HG02973 (cell line): ENCODE measurements around the gene TSTD1.
"Not testable (repeated sequence)": the region's sequence is repeated elsewhere in the genome, so short reads cannot be mapped to it uniquely, and the experiment has no call there.

Experiments
- ATAC-seq: cut with Tn5 transposase; IDR thresholded peaks from one replicate; pipeline ENCODE4 v1.9.1; 2021; ENCODE audit warnings: moderate library complexity; ENCODE audit not compliant: unreplicated experiment

The TSTD1 gene

DNA sequence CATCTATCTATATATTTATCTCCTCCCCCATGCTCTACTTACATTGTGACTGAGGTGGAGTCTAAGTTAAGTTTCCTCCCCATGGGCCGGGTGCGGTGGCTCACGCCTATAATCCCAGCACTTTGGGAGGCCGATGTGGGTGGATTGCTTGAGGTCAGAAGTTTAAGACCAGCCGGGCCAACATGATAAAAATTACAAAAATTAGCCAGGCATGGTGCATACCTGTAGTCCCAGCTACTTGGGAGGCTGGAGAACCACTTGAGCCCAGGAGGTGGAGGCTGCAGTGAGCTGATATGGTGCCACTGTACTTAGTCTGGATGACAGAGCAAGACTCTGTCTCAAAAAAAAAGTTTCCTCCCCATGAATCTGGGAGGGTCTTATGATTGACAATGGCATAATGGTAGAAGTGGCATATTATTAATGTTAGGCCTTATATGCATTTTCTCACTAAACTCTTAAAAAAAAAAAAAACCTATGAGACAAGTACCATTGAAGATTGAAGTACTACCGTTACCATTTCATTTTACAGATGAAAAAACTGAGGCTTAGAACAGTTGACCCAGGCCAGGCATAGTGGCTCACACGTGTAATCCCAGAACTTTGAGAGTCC lies 29.1 kb downstream of the TSTD1 start:
- ATAC-seq, result no peak

DNA sequence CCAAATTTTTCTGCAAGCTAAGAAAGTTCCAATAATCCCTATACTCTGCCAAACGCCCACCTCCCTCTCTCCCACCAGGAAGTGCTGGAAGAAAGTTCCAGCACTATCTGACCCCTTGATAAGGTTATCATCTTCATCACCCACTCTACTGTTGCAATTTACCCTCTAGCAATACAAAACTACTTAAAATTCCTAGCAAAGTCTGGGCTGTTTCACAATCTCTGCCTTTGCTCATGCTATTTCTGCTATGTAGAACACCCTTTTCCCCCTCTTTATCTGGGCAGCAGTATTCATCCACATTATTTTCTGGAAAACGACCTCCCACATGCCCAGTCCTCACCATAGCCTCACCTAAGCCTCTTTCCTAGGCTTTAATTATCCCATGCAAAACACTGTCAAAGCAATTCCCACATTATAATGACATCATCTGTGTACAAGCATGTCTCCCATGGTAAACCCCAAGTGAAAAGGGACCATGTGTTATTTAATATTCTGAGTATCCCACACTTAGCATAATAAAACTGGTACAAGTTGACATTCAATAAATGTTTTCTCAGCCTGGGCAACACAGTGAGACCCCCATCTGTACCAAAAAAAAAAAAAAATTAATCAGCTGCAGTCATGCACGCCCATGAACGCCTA lies 29.8 kb downstream of the TSTD1 start:
- no peak for ATAC-seq

DNA sequence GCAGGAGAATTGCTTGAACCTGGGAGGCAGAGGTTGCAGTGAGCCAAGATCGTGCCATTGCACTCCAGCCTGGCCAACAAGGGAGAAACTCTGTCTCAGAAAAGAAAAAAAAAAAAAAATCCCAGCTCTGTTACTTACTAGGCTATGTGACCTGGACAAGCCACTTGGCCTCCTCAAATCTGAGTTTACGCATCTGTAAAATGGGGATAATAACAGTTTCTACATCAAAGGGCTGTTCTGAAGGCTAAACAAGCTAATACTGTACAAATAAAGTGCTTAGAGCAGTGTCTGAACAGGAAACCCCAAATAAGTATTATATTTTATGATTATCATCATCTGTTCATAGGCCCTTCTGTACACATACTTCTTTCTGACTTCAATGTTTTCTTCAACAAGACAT lies 31.4 kb downstream of the TSTD1 start:
- ATAC-seq, result no peak

DNA sequence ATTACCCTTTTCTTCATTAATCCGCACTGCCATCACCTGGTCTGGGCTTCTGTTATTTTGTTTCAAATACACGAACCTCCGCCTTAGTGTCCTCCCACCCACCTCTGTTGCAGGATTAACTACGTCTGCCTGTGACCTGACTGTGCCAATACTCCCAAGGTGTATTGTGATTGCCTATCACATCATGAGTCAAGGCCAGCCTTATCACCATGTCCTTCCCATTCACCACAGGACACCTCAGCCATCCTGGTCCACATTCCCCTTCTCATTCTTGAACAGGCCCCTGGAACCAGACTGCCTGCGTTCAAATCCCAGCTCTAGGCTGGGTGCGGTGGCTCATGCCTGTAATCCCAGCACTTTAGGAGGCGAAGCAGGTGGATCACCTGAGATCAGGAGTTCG lies 32.2 kb downstream of the TSTD1 start:
- no peak for ATAC-seq

DNA sequence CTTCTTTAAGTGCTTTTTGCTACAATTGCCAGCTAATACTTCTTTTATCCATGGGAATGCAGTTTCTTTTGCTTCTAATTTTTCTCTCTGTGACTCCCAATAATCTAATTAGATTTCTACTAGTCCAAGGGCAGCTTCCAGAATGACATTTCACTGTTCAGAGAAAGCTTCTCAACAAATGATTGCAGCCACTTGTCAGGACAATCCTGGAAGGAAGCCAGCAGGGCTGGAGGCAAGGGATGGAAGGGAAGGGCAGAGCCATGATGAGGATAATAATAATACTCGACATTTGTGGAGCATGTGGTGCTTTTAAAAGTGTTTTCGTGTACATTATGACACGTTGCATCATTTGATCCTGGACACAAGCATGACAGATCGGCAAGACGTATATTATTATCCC lies 37.2 kb downstream of the TSTD1 start:
- no peak for ATAC-seq

DNA sequence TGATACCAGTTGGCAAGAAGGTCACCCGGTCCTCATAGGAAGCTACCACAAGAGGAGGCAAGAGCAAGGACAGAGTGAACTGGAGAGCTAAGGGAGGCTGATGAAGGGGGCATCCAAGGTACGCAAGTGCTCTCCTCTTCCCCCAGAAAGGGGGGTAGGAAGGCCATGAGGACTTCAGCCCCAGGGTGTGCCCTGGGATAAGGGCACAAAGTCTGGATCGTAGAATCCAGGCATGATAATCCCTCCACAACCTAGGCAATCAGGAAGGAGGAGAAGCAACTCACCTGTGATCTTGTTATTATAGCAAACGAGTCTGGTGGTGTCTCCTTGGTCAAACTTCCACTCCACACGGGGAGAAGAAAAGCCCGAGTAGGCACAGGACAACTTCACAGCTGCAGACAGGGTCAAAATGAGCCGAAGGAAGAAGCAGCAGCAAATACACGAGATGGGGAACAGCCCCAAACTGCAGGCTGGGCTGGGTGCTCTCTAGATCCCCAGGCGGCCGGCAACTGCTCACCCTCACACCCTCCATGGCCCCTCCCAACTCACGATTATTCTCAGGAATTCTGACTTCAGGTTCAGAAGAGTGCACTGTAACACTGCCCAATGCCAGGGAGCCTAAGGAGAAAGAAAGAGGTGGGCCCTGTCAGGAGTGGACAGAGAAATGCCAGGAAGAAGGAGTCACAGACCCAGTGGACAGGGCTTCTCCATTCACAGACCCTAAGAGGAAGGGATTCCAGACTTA lies 37.9 kb downstream of the TSTD1 start:
- ATAC-seq, result no peak

DNA sequence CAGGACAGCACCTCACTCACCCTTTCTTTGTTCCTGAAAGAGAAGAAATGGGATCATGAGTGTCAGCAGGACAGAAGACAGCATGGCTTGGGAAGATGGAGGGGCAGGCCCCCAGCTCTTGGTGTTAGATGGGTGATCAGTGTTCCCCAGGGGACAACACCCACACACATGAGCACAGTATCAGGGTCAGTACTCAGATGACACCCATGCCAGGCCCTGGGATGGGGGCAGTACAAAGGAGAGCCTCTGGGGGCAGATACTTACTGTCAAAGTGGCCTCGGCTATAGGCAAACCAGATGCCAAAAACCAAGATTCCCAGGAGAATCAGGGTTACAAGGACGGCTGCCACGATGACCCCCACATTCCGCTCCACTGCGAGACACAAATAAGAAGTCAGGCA lies 39.4 kb downstream of the TSTD1 start:
- no peak for ATAC-seq

DNA sequence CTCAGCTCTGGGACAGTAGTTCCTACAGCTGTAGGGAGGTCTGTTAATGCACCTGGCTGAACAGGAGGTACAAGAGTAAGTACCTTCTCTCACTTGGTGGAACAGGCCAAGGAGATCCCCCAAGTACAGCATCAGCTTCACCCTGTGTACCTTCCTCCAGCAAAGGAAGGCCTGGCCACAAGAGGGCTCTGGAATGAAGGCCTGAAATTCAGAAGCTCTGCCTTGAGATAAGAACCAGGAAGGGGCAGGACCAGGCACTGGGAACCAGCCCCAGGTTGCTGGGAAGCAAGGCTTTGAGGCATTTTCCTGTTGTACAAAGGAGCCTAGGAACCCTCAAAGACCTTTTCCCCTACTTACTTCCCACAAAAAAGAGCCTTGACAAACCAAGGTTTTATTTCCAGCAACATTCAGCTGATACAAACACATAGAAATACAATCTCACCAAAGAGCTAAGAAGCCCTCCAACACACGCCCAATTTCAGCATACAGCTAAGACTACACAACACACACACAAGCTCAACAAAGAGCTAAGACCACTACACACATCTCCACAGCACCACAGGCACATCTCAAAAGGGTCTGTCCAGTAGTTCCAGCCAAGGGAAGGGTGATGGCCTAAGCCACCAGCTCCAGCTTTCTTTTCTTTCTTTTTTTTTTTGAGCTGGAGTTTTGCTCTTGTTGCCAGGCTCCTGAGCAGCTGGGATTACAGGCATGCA lies 41.3 kb downstream of the TSTD1 start:
- no peak for ATAC-seq

DNA sequence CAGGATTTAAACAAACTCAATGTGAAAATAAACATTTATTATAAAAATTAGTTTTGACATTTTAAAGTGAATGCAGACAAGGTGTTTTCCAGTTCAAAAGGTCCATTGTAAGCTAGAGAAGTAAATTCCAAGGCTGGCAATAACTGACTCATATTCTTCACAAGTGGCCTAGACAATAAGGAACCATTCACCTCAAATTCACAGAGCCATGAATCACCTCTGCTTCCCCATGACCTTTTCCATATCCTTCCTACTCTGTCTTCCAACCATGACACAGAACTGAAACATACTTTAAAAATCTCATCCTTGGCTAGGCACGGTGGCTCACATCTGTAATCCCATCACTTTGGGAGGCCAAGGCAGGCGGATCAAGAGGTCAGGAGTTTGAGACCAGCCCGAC lies 42.6 kb downstream of the TSTD1 start:
- ATAC-seq, result no peak

DNA sequence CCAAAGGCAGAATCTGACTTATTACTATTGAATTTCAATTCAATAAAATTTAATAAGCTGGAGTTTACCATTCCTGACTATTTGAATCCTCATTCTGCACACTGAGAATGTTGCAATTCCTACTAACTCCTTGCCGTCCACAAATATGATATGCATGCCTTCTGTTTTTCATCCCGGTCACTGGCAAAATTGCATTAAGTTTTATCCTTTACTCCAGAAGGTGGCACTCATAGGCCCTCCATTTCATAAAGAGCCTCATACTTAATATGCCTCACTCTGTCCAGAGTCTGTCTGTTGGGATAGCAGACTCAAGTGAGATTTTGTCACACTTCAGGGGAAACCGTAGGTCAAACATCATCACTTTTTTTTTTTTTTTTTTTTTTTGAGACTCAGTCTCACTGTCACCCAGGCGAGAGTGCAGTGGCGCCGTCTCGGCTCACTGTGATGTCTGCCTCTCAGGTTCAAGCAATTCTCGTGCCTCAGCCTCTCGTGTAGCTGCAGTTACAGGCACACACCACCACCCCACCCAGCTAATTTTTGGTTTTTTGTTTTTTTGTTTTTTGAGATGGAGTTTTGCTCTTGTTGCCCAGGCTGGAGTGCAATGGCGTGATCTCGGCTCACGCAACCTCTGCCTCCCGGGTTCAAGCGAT lies 45.1 kb downstream of the TSTD1 start:
- ATAC-seq, result no peak

DNA sequence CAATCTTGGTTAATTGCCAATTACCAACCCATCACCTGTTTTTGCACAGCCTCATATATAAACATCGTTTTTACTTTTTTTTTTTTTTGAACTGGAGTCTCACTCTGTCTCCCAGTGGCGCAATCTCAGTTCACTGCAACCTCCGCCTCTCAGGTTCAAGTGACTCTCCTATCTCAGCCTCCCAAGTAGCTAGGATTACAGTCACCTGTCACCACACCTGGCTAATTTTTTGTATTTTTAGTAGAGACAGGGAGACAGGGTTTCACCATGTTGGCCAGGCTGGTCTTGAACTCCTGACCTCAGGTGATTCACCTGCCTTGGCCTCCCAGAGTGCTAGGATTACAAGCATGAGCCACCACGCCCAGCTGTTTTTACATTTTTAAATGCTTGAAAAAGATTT lies 46.7 kb downstream of the TSTD1 start:
- ATAC-seq, result not testable (repeated sequence)
